ENCODE data around the gene RTN4R. TPM values are rescaled to one million over a fixed set of nuclear protein-coding genes. Genes with fewer than 3 reads are reported as not detected.

Gene RTN4R
- total and polyA plus RNA-seq, 9 of the 15 experiments (the other 6 are each of a cell fraction or from before 2014, with no cell fraction given), result 0.04 to 2.8 (median 1.4) TPM; not detected in 3

- 0 out of 2 replicates have a peak, but pooled peaks have one; percentile 4 for TF ChIP-seq THRB (CRISPR knock-in tag; conservative IDR thresholded peaks at IDR 0.05)
- TF ChIP-seq TARDBP (IDR thresholded peaks at IDR 0.05), result no peak
- no peak for TF ChIP-seq ZNF584 (CRISPR knock-in tag; IDR thresholded peaks at IDR 0.05; ENCODE audit: low read depth)
- TF ChIP-seq RAD21 (CRISPR knock-in tag; conservative IDR thresholded peaks at IDR 0.05 in 1 of 2, IDR thresholded peaks at IDR 0.05 in 1 of 2), result no peak
- TF ChIP-seq, protein P1, sequence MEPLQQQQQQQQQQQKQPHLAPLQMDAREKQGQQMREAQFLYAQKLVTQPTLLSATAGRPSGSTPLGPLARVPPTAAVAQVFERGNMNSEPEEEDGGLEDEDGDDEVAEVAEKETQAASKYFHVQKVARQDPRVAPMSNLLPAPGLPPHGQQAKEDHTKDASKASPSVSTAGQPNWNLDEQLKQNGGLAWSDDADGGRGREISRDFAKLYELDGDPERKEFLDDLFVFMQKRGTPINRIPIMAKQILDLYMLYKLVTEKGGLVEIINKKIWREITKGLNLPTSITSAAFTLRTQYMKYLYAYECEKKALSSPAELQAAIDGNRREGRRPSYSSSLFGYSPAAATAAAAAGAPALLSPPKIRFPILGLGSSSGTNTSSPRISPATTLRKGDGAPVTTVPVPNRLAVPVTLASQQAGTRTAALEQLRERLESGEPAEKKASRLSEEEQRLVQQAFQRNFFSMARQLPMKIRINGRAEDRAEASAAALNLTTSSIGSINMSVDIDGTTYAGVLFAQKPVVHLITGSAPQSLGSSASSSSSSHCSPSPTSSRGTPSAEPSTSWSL (CRISPR knock-in tag; IDR thresholded peaks at IDR 0.05; ENCODE audit: borderline replicate concordance), result 0 out of 2 replicates have a peak, but pooled peaks have one; percentile 51
- no peak for TF ChIP-seq ZNF347 (CRISPR knock-in tag; IDR thresholded peaks at IDR 0.05; ENCODE audit: low read depth)
- TF ChIP-seq RB1 (IDR thresholded peaks at IDR 0.05; ENCODE audit: low read depth), result no peak; the same call in 1 of the 2 replicates
- TF ChIP-seq MAFG (tag; conservative IDR thresholded peaks at IDR 0.05), result no peak
- TF ChIP-seq PRDM10 (IDR thresholded peaks at IDR 0.05; ENCODE audit: partially characterized antibody), result peak; percentile 66
- TF ChIP-seq SIN3A (IDR thresholded peaks at IDR 0.05; ENCODE audit: borderline replicate concordance in 2 of 2, control insufficient read depth in 1 of 2, low read depth in 2 of 2, low read length in 2 of 2), result 0 out of 4 replicates have a peak, but pooled peaks of 1 of the 2 experiments have one; percentile 42
- no peak for TF ChIP-seq ZNF212 (CRISPR knock-in tag; IDR thresholded peaks at IDR 0.05)
These were observed 29.0 kb downstream of the RTN4R start (continued) for GRCh38 chr22:20238901-20239675.

Data from K562 (cell line).